H4 (cell line): ENCODE results near the gene KIF2A. TPM values are rescaled to one million over a fixed set of nuclear protein-coding genes. Genes with fewer than 3 reads are reported as not detected.

ENCODE experiments used
- DNase-seq: peaks from one replicate; pipeline ENCODE4 v3.0.0-alpha.2; 2015; ENCODE audit warnings: low spot score
- total RNA-seq: library from RNA; depleted of rRNA; stranded (reverse); fragments of >200 nt; shearing (Covaris generic); gene quantifications from 2 replicates; pipeline ENCODE4 v1.2.3, GENCODE V29; 2014

KIF2A gene
- total RNA-seq, 1 experiment from 2014 or later, result 41.3 TPM

- DNase-seq, result peak; percentile 29
These were observed 14.2 kb upstream of the KIF2A start for GRCh38 chr5:62291829-62292228.

GRCh38 chr5:62296998-62297397 is 9.0 kb upstream of the KIF2A start:
- DNase-seq, result peak; percentile 14

GRCh38 chr5:62298118-62298517 is 7.9 kb upstream of the KIF2A start:
- no peak for DNase-seq

GRCh38 chr5:62299101-62299500 is 6.9 kb upstream of the KIF2A start:
- no peak for DNase-seq

- no peak for DNase-seq
These were observed 6.4 kb upstream of the KIF2A start for GRCh38 chr5:62299600-62299999.

- DNase-seq, result no peak
These were observed 670 bp upstream of the KIF2A start for GRCh38 chr5:62305358-62305714.

- DNase-seq, result no peak
These were observed 403 bp downstream of the KIF2A start for GRCh38 chr5:62306323-62306895.

GRCh38 chr5:62306896-62307689 is 1.1 kb downstream of the KIF2A start:
- peak; percentile 13 for DNase-seq

- no peak for DNase-seq
These were observed 2.4 kb downstream of the KIF2A start for GRCh38 chr5:62308439-62308838.

- DNase-seq, result no peak
These were observed 3.1 kb downstream of the KIF2A start for GRCh38 chr5:62309107-62309506.

GRCh38 chr5:62310426-62311143 is 4.6 kb downstream of the KIF2A start:
- no peak for DNase-seq

GRCh38 chr5:62312036-62312435 is 6.0 kb downstream of the KIF2A start:
- DNase-seq, result no peak

GRCh38 chr5:62312674-62313073 is 6.7 kb downstream of the KIF2A start:
- DNase-seq, result no peak

GRCh38 chr5:62314213-62314830 is 8.3 kb downstream of the KIF2A start:
- no peak for DNase-seq

GRCh38 chr5:62315376-62316175 is 9.6 kb downstream of the KIF2A start:
- DNase-seq, result no peak

GRCh38 chr5:62316176-62316502 is 10.1 kb downstream of the KIF2A start:
- DNase-seq, result no peak

GRCh38 chr5:62317810-62318209 is 11.8 kb downstream of the KIF2A start:
- DNase-seq, result no peak

GRCh38 chr5:62322484-62322883 is 16.5 kb downstream of the KIF2A start:
- no peak for DNase-seq

- DNase-seq, result no peak
These were observed 20.3 kb downstream of the KIF2A start for GRCh38 chr5:62326302-62326701.

GRCh38 chr5:62326702-62327101 is 20.7 kb downstream of the KIF2A start:
- DNase-seq, result no peak

- no peak for DNase-seq
These were observed 21.4 kb downstream of the KIF2A start for GRCh38 chr5:62327138-62328053.
